ENCODE data around the gene SUMF1. TPM values are rescaled to one million over a fixed set of nuclear protein-coding genes. Genes with fewer than 3 reads are reported as not detected.
A peak's percentile ranks its signal among the peaks of the same experiment; 100 is the strongest.

The SUMF1 gene
- total RNA-seq, 1 donor: 94.5 TPM

DNA sequence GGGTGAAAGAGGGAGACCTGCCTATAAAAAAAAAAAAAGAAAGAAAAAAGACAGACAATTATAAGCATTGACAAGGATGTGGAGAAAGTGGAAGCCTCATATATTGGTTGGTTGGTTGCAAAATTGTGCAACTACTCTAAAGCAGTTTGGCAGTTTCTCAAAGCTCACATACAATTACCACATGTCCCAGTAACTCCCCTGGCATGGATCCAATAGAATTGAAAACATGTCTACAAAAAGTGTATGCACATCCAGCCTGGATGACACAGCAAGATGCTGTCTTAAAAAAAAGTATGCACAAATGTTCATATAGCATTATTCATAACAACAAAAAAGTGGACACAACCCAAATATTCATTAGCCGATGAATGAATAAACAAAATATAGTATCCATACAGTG is 144.4 kb downstream of the SUMF1 start:
- no peaks in the 10 kb centered on the region for H3K9me3 ChIP-seq (ENCODE audit: low read depth, low read length)
- no peaks in the 10 kb centered on the region for H3K79me2 ChIP-seq (ENCODE audit: insufficient read depth, low read length)
- H3K27me3 ChIP-seq (ENCODE audit: insufficient read depth, low read length): no peaks in the 10 kb centered on the region
- H3K36me3 ChIP-seq (ENCODE audit: insufficient read depth, low read length): no peaks in the 10 kb centered on the region
- H2AFZ ChIP-seq (ENCODE audit: low read length): no peak overlapping the region
- H3K4me1 ChIP-seq (ENCODE audit: insufficient read depth, low read length): no peaks in the 10 kb centered on the region
- TF ChIP-seq, protein P1, sequence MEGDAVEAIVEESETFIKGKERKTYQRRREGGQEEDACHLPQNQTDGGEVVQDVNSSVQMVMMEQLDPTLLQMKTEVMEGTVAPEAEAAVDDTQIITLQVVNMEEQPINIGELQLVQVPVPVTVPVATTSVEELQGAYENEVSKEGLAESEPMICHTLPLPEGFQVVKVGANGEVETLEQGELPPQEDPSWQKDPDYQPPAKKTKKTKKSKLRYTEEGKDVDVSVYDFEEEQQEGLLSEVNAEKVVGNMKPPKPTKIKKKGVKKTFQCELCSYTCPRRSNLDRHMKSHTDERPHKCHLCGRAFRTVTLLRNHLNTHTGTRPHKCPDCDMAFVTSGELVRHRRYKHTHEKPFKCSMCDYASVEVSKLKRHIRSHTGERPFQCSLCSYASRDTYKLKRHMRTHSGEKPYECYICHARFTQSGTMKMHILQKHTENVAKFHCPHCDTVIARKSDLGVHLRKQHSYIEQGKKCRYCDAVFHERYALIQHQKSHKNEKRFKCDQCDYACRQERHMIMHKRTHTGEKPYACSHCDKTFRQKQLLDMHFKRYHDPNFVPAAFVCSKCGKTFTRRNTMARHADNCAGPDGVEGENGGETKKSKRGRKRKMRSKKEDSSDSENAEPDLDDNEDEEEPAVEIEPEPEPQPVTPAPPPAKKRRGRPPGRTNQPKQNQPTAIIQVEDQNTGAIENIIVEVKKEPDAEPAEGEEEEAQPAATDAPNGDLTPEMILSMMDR (IDR thresholded peaks at IDR 0.05; ENCODE audit: extremely low read depth, low read depth, low read length): no peak
- H3K4me3 ChIP-seq (ENCODE audit: insufficient read depth, low read length): no peak overlapping the region
- H3K4me2 ChIP-seq (ENCODE audit: insufficient read depth, low read length): no peak overlapping the region
- DNase-seq (ENCODE audit: insufficient read length, low spot score, missing footprints): no peak
- H4K20me1 ChIP-seq (ENCODE audit: insufficient read depth, low read length): no peaks in the 10 kb centered on the region
- H3K27ac ChIP-seq (ENCODE audit: low read depth, low read length): no peak overlapping the region

- Histone ChIP-seq H3K4me2 (ENCODE audit: insufficient read depth, low read length) (no peak overlapping the region), H2AFZ (ENCODE audit: low read length) (no peak overlapping the region), H3K4me3 (ENCODE audit: insufficient read depth, low read length) (no peak overlapping the region), H4K20me1 (ENCODE audit: insufficient read depth, low read length) (no peaks in the 10 kb centered on the region), H3K9me3 (ENCODE audit: low read depth, low read length) (no peaks in the 10 kb centered on the region), H3K4me1 (ENCODE audit: insufficient read depth, low read length) (no peaks in the 10 kb centered on the region), H3K36me3 (ENCODE audit: insufficient read depth, low read length) (no peaks in the 10 kb centered on the region), H3K79me2 (ENCODE audit: insufficient read depth, low read length) (no peaks in the 10 kb centered on the region), H3K27ac (ENCODE audit: low read depth, low read length) (no peak overlapping the region), H3K27me3 (ENCODE audit: insufficient read depth, low read length) (no peaks in the 10 kb centered on the region)
- TF ChIP-seq, protein P1 (IDR thresholded peaks at IDR 0.05; ENCODE audit: extremely low read depth, low read depth, low read length): no peak
- DNase-seq (ENCODE audit: insufficient read length, low spot score, missing footprints): no peak
Measured at GRCh38 chr3:4321732-4322131, 145.3 kb downstream of the SUMF1 start.

GRCh38 chr3:4320096-4320911 is 146.8 kb downstream of the SUMF1 start:
- Histone ChIP-seq H3K4me2 (ENCODE audit: insufficient read depth, low read length) (no peak overlapping the region), H3K4me3 (ENCODE audit: insufficient read depth, low read length) (no peak overlapping the region), H3K79me2 (ENCODE audit: insufficient read depth, low read length) (no peaks in the 10 kb centered on the region), H3K9me3 (ENCODE audit: low read depth, low read length) (no peaks in the 10 kb centered on the region), H2AFZ (ENCODE audit: low read length) (no peak overlapping the region), H3K27me3 (ENCODE audit: insufficient read depth, low read length) (no peaks in the 10 kb centered on the region), H3K27ac (ENCODE audit: low read depth, low read length) (no peak overlapping the region), H4K20me1 (ENCODE audit: insufficient read depth, low read length) (no peaks in the 10 kb centered on the region), H3K4me1 (ENCODE audit: insufficient read depth, low read length) (no peaks in the 10 kb centered on the region), H3K36me3 (ENCODE audit: insufficient read depth, low read length) (peaks cover 4% of the 10 kb centered on the region)
- no peak for DNase-seq (ENCODE audit: insufficient read length, low spot score, missing footprints)
- TF ChIP-seq, protein P1 (IDR thresholded peaks at IDR 0.05; ENCODE audit: extremely low read depth, low read depth, low read length): no peak

DNA sequence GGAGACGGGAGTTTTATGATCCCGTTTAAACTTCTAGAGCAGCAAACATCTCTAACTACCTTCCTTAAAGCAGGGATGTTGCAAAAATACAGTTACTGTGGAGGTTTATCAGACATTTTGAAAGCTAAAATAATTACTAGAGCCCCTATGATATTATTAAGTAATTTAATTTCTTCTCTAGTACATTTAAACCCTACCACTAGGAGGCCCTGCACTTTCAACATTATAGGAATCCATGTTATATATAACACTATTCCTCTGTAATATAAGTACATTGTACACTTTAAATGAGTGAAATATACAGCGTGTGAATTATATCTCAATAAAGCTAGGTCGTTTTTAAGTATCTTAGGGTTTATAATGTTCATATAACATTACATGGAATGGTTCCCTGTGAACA is 152.4 kb downstream of the SUMF1 start:
- H3K4me2 ChIP-seq (ENCODE audit: insufficient read depth, low read length): no peak overlapping the region
- H4K20me1 ChIP-seq (ENCODE audit: insufficient read depth, low read length): no peaks in the 10 kb centered on the region
- no peak overlapping the region for H3K27ac ChIP-seq (ENCODE audit: low read depth, low read length)
- H3K4me3 ChIP-seq (ENCODE audit: insufficient read depth, low read length): no peak overlapping the region
- TF ChIP-seq, protein P1 (IDR thresholded peaks at IDR 0.05; ENCODE audit: extremely low read depth, low read depth, low read length): peak; percentile 57
- H2AFZ ChIP-seq (ENCODE audit: low read length): no peak overlapping the region
- H3K27me3 ChIP-seq (ENCODE audit: insufficient read depth, low read length): no peaks in the 10 kb centered on the region
- no peak for DNase-seq (ENCODE audit: insufficient read length, low spot score, missing footprints)
- H3K4me1 ChIP-seq (ENCODE audit: insufficient read depth, low read length): peaks cover 2% of the 10 kb centered on the region
- no peaks in the 10 kb centered on the region for H3K9me3 ChIP-seq (ENCODE audit: low read depth, low read length)
- no peaks in the 10 kb centered on the region for H3K79me2 ChIP-seq (ENCODE audit: insufficient read depth, low read length)
- H3K36me3 ChIP-seq (ENCODE audit: insufficient read depth, low read length): peaks cover 4% of the 10 kb centered on the region
